Neural progenitor cell (in vitro differentiated cells): ENCODE measurements around the gene EFCAB6. TPM values are rescaled to one million over a fixed set of nuclear protein-coding genes. Genes with fewer than 3 reads are reported as not detected.

Source experiments
- DNase-seq: peaks from one replicate; pipeline ENCODE4 v3.0.0-alpha.2; 2016; ENCODE audit warnings: low spot score
- H2AFZ ChIP-seq: fragments of 200-600 bp; sonication (generic); replicated peaks from 2 replicates; pipeline ENCODE4 v1.6.1; 2016; ENCODE audit warnings: antibody characterized with exemption
- H3F3A ChIP-seq: fragments of 200-600 bp; sonication (generic); 2 replicates; pipeline ENCODE4 v1.6.1; 2016; ENCODE audit warnings: antibody characterized with exemption, low read depth
- H3K27ac ChIP-seq: fragments of 200-600 bp; sonication (generic); 2 replicates; pipeline ENCODE4 v1.5.1; 2016; ENCODE audit warnings: mild to moderate bottlenecking
- H3K27me3 ChIP-seq: fragments of 200-600 bp; sonication (generic); 2 replicates; pipeline ENCODE4 v1.6.1; 2016; ENCODE audit warnings: mild to moderate bottlenecking, moderate library complexity
- H3K36me3 ChIP-seq: fragments of 200-600 bp; sonication (generic); 2 replicates; pipeline ENCODE4 v1.5.1; 2016
- H3K4me1 ChIP-seq: fragments of 200-600 bp; sonication (generic); 2 replicates; pipeline ENCODE4 v1.6.1; 2016; ENCODE audit warnings: mixed run types
- H3K4me2 ChIP-seq: fragments of 200-600 bp; sonication (generic); 2 replicates; pipeline ENCODE4 v1.6.1; 2016
- H3K4me3 ChIP-seq: fragments of 200-600 bp; sonication (generic); 2 replicates; pipeline ENCODE4 v1.5.1; 2016
- H3K79me2 ChIP-seq: fragments of 200-600 bp; sonication (generic); 2 replicates; pipeline ENCODE4 v1.6.1; 2016; ENCODE audit warnings: low read depth
- H3K9ac ChIP-seq: fragments of 200-600 bp; sonication (generic); 2 replicates; pipeline ENCODE4 v1.6.1; 2016
- H3K9me3 ChIP-seq: fragments of 200-600 bp; sonication (generic); 2 replicates; pipeline ENCODE4 v1.5.1; 2016; ENCODE audit warnings: low read depth
- H4K20me1 ChIP-seq: fragments of 200-600 bp; sonication (generic); 2 replicates; pipeline ENCODE4 v1.6.1; 2016; ENCODE audit warnings: low read depth
- H3K27ac Mint-ChIP-seq: 3 replicates; pipeline ENCODE4 v1.8.0; 2021; ENCODE audit warnings: mixed read lengths
- H3K27me3 Mint-ChIP-seq: 2 replicates; pipeline ENCODE4 v1.8.0; 2022; ENCODE audit warnings: low read depth, mild to moderate bottlenecking, inconsistent platforms, moderate library complexity, mixed read lengths; ENCODE audit not compliant: insufficient read depth
- H3K36me3 Mint-ChIP-seq: 3 replicates; pipeline ENCODE4 v1.8.0; 2021; ENCODE audit warnings: mixed read lengths
- H3K4me1 Mint-ChIP-seq: 3 replicates; pipeline ENCODE4 v1.8.0; 2021; ENCODE audit warnings: mixed read lengths
- H3K4me3 Mint-ChIP-seq: 3 replicates; pipeline ENCODE4 v1.8.0; 2021; ENCODE audit warnings: mild to moderate bottlenecking, moderate library complexity, mixed read lengths
- H3K9me3 Mint-ChIP-seq: 3 replicates; pipeline ENCODE4 v1.8.0; 2020; ENCODE audit warnings: mixed read lengths
- CTCF ChIP-seq: fragments of 200-600 bp; sonication (generic); IDR thresholded peaks from 2 replicates; pipeline ENCODE4 v1.5.1; 2017; ENCODE audit warnings: antibody characterized with exemption, mild to moderate bottlenecking
- EZH2 ChIP-seq: fragments of 200-600 bp; sonication (generic); IDR thresholded peaks from 2 replicates; pipeline ENCODE4 v1.6.1; 2017; ENCODE audit warnings: antibody characterized with exemption, mild to moderate bottlenecking, moderate library complexity
- EZH2phosphoT487 ChIP-seq: fragments of 200-600 bp; sonication (generic); IDR thresholded peaks from 2 replicates; pipeline ENCODE4 v1.6.1; 2017; ENCODE audit warnings: antibody characterized with exemption
- total RNA-seq: library from RNA; depleted of rRNA; stranded (reverse); fragments of >200 nt; gene quantifications from 2 replicates; pipeline ENCODE4 v1.2.3, GENCODE V29; 2015; ENCODE audit warnings: low replicate concordance

Gene EFCAB6
- total RNA-seq, 1 donor from 2014 or later, result 4.9 TPM

GRCh38 chr22:43600265-43600664 lies 211.8 kb downstream of the EFCAB6 start:
- no peak for DNase-seq
- peaks cover 5% of the 10 kb centered on the region for H3K36me3 Mint-ChIP-seq
- H3K79me2 ChIP-seq, result no peaks in the 10 kb centered on the region
- H3K27me3 ChIP-seq, result no peaks in the 10 kb centered on the region
- no peaks in the 10 kb centered on the region for H3K27me3 Mint-ChIP-seq
- H3K4me3 Mint-ChIP-seq, result no peak overlapping the region
- peaks cover 7% of the 10 kb centered on the region for H3K4me1 Mint-ChIP-seq
- H3K4me2 ChIP-seq, result no peak overlapping the region
- no peak overlapping the region for H3K27ac Mint-ChIP-seq
- H3F3A ChIP-seq, result no peaks in the 10 kb centered on the region
- H3K36me3 ChIP-seq, result no peaks in the 10 kb centered on the region
- H3K9ac ChIP-seq, result no peak overlapping the region
- H3K27ac ChIP-seq, result no peak overlapping the region
- H3K9me3 Mint-ChIP-seq, result peaks cover 7% of the 10 kb centered on the region
- H2AFZ ChIP-seq, result no peak overlapping the region
- no peak overlapping the region for H3K4me3 ChIP-seq
- no peak for TF ChIP-seq EZH2
- peaks cover 6% of the 10 kb centered on the region for H3K4me1 ChIP-seq
- H3K9me3 ChIP-seq, result no peaks in the 10 kb centered on the region
- no peaks in the 10 kb centered on the region for H4K20me1 ChIP-seq

- Mint-ChIP-seq H3K9me3 (peaks cover 7% of the 10 kb centered on the region), H3K4me1 (peaks cover 7% of the 10 kb centered on the region), H3K27me3 (peaks cover 6% of the 10 kb centered on the region), H3K4me3 (no peak overlapping the region), H3K27ac (no peak overlapping the region), H3K36me3 (peaks cover 2% of the 10 kb centered on the region)
- no peaks in the 10 kb centered on the region for H3K36me3 ChIP-seq
- DNase-seq, result peak; percentile 78
- no peak overlapping the region for H3K9ac ChIP-seq
- TF ChIP-seq EZH2, result no peak
- peak; percentile 69 for TF ChIP-seq CTCF
- no peak for TF ChIP-seq EZH2phosphoT487
- peaks cover 4% of the 10 kb centered on the region for H3K9me3 ChIP-seq
- H3F3A ChIP-seq, result no peaks in the 10 kb centered on the region
- H3K27me3 ChIP-seq, result no peaks in the 10 kb centered on the region
- no peak overlapping the region for H3K4me2 ChIP-seq
- H3K79me2 ChIP-seq, result no peaks in the 10 kb centered on the region
- H2AFZ ChIP-seq, result peak overlapping the region; percentile 45
- H3K4me1 ChIP-seq, result peaks cover 6% of the 10 kb centered on the region
- no peak overlapping the region for H3K27ac ChIP-seq
- H4K20me1 ChIP-seq, result no peaks in the 10 kb centered on the region
- H3K4me3 ChIP-seq, result no peak overlapping the region
Observed at GRCh38 chr22:43592476-43592875, 219.6 kb downstream of the EFCAB6 start.

DNA sequence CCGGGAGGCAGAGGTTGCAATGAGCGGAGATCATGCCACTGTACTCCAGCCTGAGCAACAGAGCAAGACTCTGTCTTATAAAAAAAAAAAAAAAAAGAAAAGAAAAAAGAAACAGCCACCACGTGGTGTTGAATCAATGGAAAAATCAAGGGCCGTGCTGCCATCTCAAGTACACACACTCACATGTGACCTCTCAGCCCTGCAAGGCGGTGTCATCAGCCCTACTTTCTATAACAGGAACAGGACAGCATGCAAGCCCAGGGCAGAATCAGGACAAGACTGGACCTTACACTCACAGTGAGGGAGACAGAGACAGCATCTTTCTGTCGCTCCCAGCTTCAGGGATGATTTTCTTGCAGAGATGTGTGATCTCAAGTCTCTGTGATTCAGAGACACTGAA lies 220.7 kb downstream of the EFCAB6 start:
- Histone ChIP-seq H3K4me2 (no peak overlapping the region), H3K4me3 (no peak overlapping the region), H3K27ac (no peak overlapping the region), H2AFZ (no peak overlapping the region), H4K20me1 (no peaks in the 10 kb centered on the region), H3K36me3 (no peaks in the 10 kb centered on the region), H3F3A (no peaks in the 10 kb centered on the region), H3K9me3 (peaks cover 4% of the 10 kb centered on the region), H3K27me3 (no peaks in the 10 kb centered on the region), H3K9ac (no peak overlapping the region), H3K79me2 (no peaks in the 10 kb centered on the region), H3K4me1 (no peaks in the 10 kb centered on the region)
- Mint-ChIP-seq H3K4me1 (no peaks in the 10 kb centered on the region), H3K4me3 (no peak overlapping the region), H3K27ac (no peak overlapping the region), H3K9me3 (peaks cover 7% of the 10 kb centered on the region), H3K27me3 (peaks cover 6% of the 10 kb centered on the region), H3K36me3 (peaks cover 6% of the 10 kb centered on the region)
- no peak for DNase-seq
- TF ChIP-seq EZH2 (no peak), CTCF (no peak), EZH2phosphoT487 (no peak)

DNA sequence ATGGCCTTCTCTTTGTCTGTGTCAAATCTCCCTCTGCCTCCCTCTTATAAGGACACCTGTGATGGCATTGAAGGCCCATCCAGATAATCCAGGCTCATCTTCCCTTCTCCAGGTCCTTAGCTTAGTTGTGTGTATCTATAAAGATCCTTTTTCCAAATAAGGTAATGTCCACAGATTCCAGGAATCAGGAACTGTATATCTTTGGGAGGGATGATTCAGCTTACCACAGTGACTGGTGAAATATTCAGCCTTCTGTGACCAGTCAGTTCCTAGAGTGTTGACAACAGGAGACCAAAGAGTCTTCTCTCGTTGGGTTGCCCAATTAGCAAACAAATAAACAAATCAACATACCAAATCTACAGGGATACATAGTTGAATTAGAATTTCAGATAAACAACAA lies 224.5 kb downstream of the EFCAB6 start:
- Histone ChIP-seq H3K4me3 (no peak overlapping the region), H3K36me3 (no peaks in the 10 kb centered on the region), H3F3A (no peaks in the 10 kb centered on the region), H3K4me2 (no peak overlapping the region), H4K20me1 (no peaks in the 10 kb centered on the region), H3K27ac (no peak overlapping the region), H3K9ac (no peak overlapping the region), H3K9me3 (no peaks in the 10 kb centered on the region), H3K79me2 (no peaks in the 10 kb centered on the region), H3K27me3 (no peaks in the 10 kb centered on the region), H2AFZ (no peak overlapping the region), H3K4me1 (peaks cover 8% of the 10 kb centered on the region)
- DNase-seq, result no peak
- H3K4me3 Mint-ChIP-seq, result no peak overlapping the region
- peaks cover 14% of the 10 kb centered on the region for H3K9me3 Mint-ChIP-seq
- TF ChIP-seq EZH2 (no peak), EZH2phosphoT487 (no peak), CTCF (no peak)
- peaks cover 3% of the 10 kb centered on the region for H3K27me3 Mint-ChIP-seq
- H3K27ac Mint-ChIP-seq, result no peak overlapping the region
- H3K4me1 Mint-ChIP-seq, result no peaks in the 10 kb centered on the region
- H3K36me3 Mint-ChIP-seq, result peaks cover 6% of the 10 kb centered on the region
